K562 (cell line): ENCODE results near the gene ZC3H18. TPM values are rescaled to one million over a fixed set of nuclear protein-coding genes. Genes with fewer than 3 reads are reported as not detected.

Experiments used
- ATAC-seq: fragments of 200-7000 bp; cut with Tn5 transposase; 3 replicates; pipeline ENCODE4 v1.9.1; 2020; ENCODE audit warnings: moderate library complexity
- BruUV-seq: library from RNA; stranded (reverse); fragments of 400-500 nt; replicated peaks from 2 replicates; lab custom pipeline; 2021; lab: Mats Ljungman, UMichigan
- CTCF ChIA-PET: fragments of 300-600 bp; formaldehyde crosslinking; extraction: SDS; loops from one replicate; lab custom pipeline; 2021; ENCODE audit warnings: low intra/inter-chr PET ratio; lab: Yijun Ruan, JAX
- POLR2A ChIA-PET: fragments of 300-600, 350-650 bp; sonication (Branson Sonifier 250); formaldehyde crosslinking; extraction: SDS; loops from one replicate; lab custom pipeline; 2021; ENCODE audit warnings: antibody characterized with exemption, inconsistent platforms; lab: Yijun Ruan, JAX
- DNase-seq, 4 experiments: peaks; one replicate each; pipeline versions ENCODE4 v3.0.0 to v3.0.0-alpha.2; 2011 to 2018; ENCODE audit warnings: low spot score in 3 of 4, mixed read lengths in 3 of 4; ENCODE audit errors: extremely low read depth in 1 of 4
- FAIRE-seq: peaks from 2 replicates; lab custom pipeline; 2011; peaks lifted over from hg19 to GRCh38; lab: Jason Lieb, UNC
- H2AFZ ChIP-seq: 2 replicates; pipeline ENCODE4 v1.6.0; 2011; ENCODE audit warnings: low read depth, low read length, control low read depth, inconsistent platforms
- H3K27ac ChIP-seq: fragments of 200-600 bp; 3 replicates; pipeline ENCODE4 v1.8.0; 2011; ENCODE audit warnings: low read depth, mild to moderate bottlenecking, control low read depth, inconsistent platforms, low read length, moderate library complexity, mixed read lengths; ENCODE audit errors: extremely low read depth
- H3K27me3 ChIP-seq, 2 experiments: fragments of 300-600 bp in 1 of 2; 2 replicates in 1 of 2; 3 replicates in 1 of 2; pipeline versions ENCODE4 v1.6.0 to v1.8.0; 2011; ENCODE audit warnings: inconsistent platforms in 2 of 2, low read length in 2 of 2, mild to moderate bottlenecking in 1 of 2, mixed read lengths in 1 of 2, moderate library complexity in 1 of 2; ENCODE audit not compliant: control insufficient read depth in 2 of 2, insufficient read depth in 2 of 2
- H3K36me3 ChIP-seq: fragments of 300-600 bp; 3 replicates; pipeline ENCODE4 v1.8.0; 2011; ENCODE audit warnings: mild to moderate bottlenecking, low read length, inconsistent platforms; ENCODE audit not compliant: control insufficient read depth, insufficient read depth
- H3K4me1 ChIP-seq, 2 experiments: fragments of 200-600 bp in 1 of 2; replicated peaks in 1 of 2; 2 replicates in 1 of 2; 3 replicates in 1 of 2; pipeline versions ENCODE4 v1.5.1 to v1.8.0; 2011; ENCODE audit warnings: inconsistent platforms in 2 of 2, low read length in 2 of 2, mild to moderate bottlenecking in 1 of 2, mixed read lengths in 1 of 2, moderate library complexity in 1 of 2; ENCODE audit not compliant: control insufficient read depth in 2 of 2, insufficient read depth in 2 of 2
- H3K4me2 ChIP-seq: 2 replicates; pipeline ENCODE4 v1.6.1; 2011; ENCODE audit warnings: low read length, control low read depth, inconsistent platforms, mixed read lengths; ENCODE audit not compliant: insufficient read depth
- H3K4me3 ChIP-seq: fragments of 200-600 bp; sonication (generic), shearing (Covaris generic); 2 replicates; pipeline ENCODE4 v1.5.1; 2016; ENCODE audit warnings: control low read depth, inconsistent platforms
- H3K79me2 ChIP-seq: fragments of 200-600 bp; 3 replicates; pipeline ENCODE4 v1.8.0; 2011; ENCODE audit warnings: low read length, inconsistent platforms; ENCODE audit not compliant: control insufficient read depth, insufficient read depth
- H3K9ac ChIP-seq, 2 experiments: 2 replicates each; pipeline versions ENCODE4 v1.6.0 to v1.6.1; 2011; ENCODE audit warnings: low read depth in 2 of 2, low read length in 2 of 2, control low read depth in 1 of 2, inconsistent platforms in 1 of 2, mild to moderate bottlenecking in 1 of 2, mixed read lengths in 1 of 2; ENCODE audit not compliant: insufficient read depth in 1 of 2
- H3K9me1 ChIP-seq: one replicate; pipeline ENCODE4 v1.6.0; 2011; ENCODE audit warnings: inconsistent platforms, mild to moderate bottlenecking, low read length, moderate library complexity; ENCODE audit not compliant: control insufficient read depth, insufficient read depth
- H3K9me3 ChIP-seq: replicated peaks from 2 replicates; pipeline ENCODE4 v1.5.1; 2011; ENCODE audit warnings: low read depth, low read length, inconsistent platforms; ENCODE audit not compliant: control insufficient read depth, insufficient read depth
- H4K20me1 ChIP-seq: replicated peaks from 2 replicates; pipeline ENCODE4 v1.6.1; 2011; ENCODE audit warnings: low read length, inconsistent platforms, mixed read lengths; ENCODE audit not compliant: control insufficient read depth, insufficient read depth
- E2F5 ChIP-seq: sonication (generic); formaldehyde crosslinking; IDR thresholded peaks from 2 replicates; pipeline ENCODE4 v1.8.0; 2022; ENCODE audit warnings: mild to moderate bottlenecking, missing genetic modification reagents
- ELF2 ChIP-seq: fragments of 250-450 bp; sonication (Bioruptor Pico); IDR thresholded peaks from 2 replicates; pipeline ENCODE4 v1.5.0; 2021; ENCODE audit warnings: mild to moderate bottlenecking
- JUNB ChIP-seq: fragments of 450-650 bp; formaldehyde crosslinking; conservative IDR thresholded peaks from 2 replicates; pipeline ENCODE4 v1.4.0; 2020; ENCODE audit warnings: mild to moderate bottlenecking
- KLF13 ChIP-seq: fragments of 450-650 bp; IDR thresholded peaks from 2 replicates; pipeline ENCODE4 v1.6.1; 2016; ENCODE audit warnings: missing genetic modification characterization, low read depth, mild to moderate bottlenecking, missing compliant biosample characterization, moderate library complexity, borderline replicate concordance
- PRPF4 ChIP-seq: fragments of 200-400 bp; formaldehyde crosslinking; IDR thresholded peaks from one replicate; pipeline ENCODE4 v1.6.1; 2017; ENCODE audit warnings: low read length, low read depth, mild to moderate bottlenecking; ENCODE audit not compliant: insufficient read depth, poor library complexity, severe bottlenecking
- PTTG1 ChIP-seq: fragments of 450-650 bp; IDR thresholded peaks from 2 replicates; pipeline ENCODE4 v1.6.1; 2016; ENCODE audit warnings: low read depth, mild to moderate bottlenecking, missing genetic modification characterization, missing compliant biosample characterization
- SMC3 ChIP-seq: conservative IDR thresholded peaks from 2 replicates; pipeline ENCODE4 v1.6.1; 2011; ENCODE audit warnings: low read depth, low read length, improper control_type of control experiment; ENCODE audit not compliant: insufficient read depth
- TRIM24 ChIP-seq, 2 experiments: fragments of 450-650 bp; IDR thresholded peaks; 2 replicates each; pipeline ENCODE4 v1.6.1; 2016
- TSC22D4 ChIP-seq: fragments of 450-650 bp; IDR thresholded peaks from 2 replicates; pipeline ENCODE4 v1.6.1; 2016; ENCODE audit warnings: missing genetic modification characterization, missing biosample characterization, control low read depth
- ZNF134 ChIP-seq: fragments of 250-450 bp; sonication (Bioruptor Pico); conservative IDR thresholded peaks from 2 replicates; pipeline ENCODE4 v1.4.0; 2020
- WGBS: fragments of 100-300 bp; shearing (Covaris generic); methylation state at CpG from one replicate; pipeline ENCODE4 v1.1.6; 2016; ENCODE audit warnings: low coverage, mixed read lengths; ENCODE audit not compliant: insufficient coverage; ENCODE audit errors: missing lambda C conversion rate; 5-methylcytosine and 5-hydroxymethylcytosine counted together
- in situ Hi-C: fragments of 300-500 bp; cut with MboI; formaldehyde crosslinking; loops from 4 replicates; pipeline ENCODE4 v1.15.0; 2018; ENCODE audit warnings: inconsistent platforms, mixed read lengths
- intact Hi-C: fragments of 100-400 bp; cut with micrococcal nuclease; formaldehyde crosslinking; loops from 2 replicates; pipeline ENCODE4 v1.14.2; 2022
- polyA plus RNA-seq, 8 experiments: library from polyadenylated mRNA; depleted of rRNA in 4 of 8; stranded (reverse) in 5 of 8; unstranded in 3 of 8; fragments of >200 nt; fragmentation: Nextera tagmentation in 2 of 8; fragmentation: Illumina TruSeq in 1 of 8; extraction: Ambion mirVana in 2 of 8; extraction: Trizol in 1 of 8; gene quantifications; 2 replicates each; pipeline versions ENCODE4 v1.2.1 to v1.2.3, GENCODE V29; 2011 to 2014; ENCODE audit warnings: inconsistent platforms in 1 of 8, missing spikeins in 1 of 8
- total RNA-seq, 7 experiments: library from RNA; depleted of rRNA in 6 of 7; stranded (reverse); fragments of >200 nt in 6 of 7; fragmentation: Illumina TruSeq in 2 of 7; extraction: Trizol in 2 of 7; gene quantifications; 2 replicates each; pipeline versions ENCODE4 v1.2.1 to v1.2.3, GENCODE V29; 2011 to 2021; ENCODE audit warnings: low replicate concordance in 1 of 7

ZC3H18 gene
- total and polyA plus RNA-seq, 9 of the 15 experiments (the other 6 are each of a cell fraction or from before 2014, with no cell fraction given) = 1.7 to 88.7 (median 26.9) TPM

- ATAC-seq (no peak), FAIRE-seq (no peak), DNase-seq (no peak)
- ChIA-PET CTCF (no interaction called here), POLR2A (interaction anchor here (0.6 to 1.1 kb wide), 3 partner anchors 10 to 141 kb away, joined by 3 to 6 read pairs (median 3); no protein-coding TSS in a partner anchor)
- no peak overlapping the region for H2AFZ ChIP-seq
- no TSS peak for BruUV-seq
- no peak overlapping the region for H3K4me3 ChIP-seq
- H3K4me2 ChIP-seq = no peak overlapping the region
- H3K9me3 ChIP-seq = peaks cover 21% of the 10 kb centered on the region
- in situ Hi-C loops (no loop called here), intact Hi-C loops (no loop called here)
- H3K4me1 ChIP-seq = peaks cover 17 to 25% of the 10 kb centered on the region in 2 experiments; a peak in 4 of 5 replicates
- H4K20me1 ChIP-seq = no peaks in the 10 kb centered on the region
- H3K9me1 ChIP-seq = no peaks in the 10 kb centered on the region
- 4% methylated on average over 7 of the region's 7 CpGs for WGBS
- TF ChIP-seq ELF2 (CRISPR knock-in tag) (no peak), ZNF134 (CRISPR knock-in tag) (no peak), TSC22D4 (tag) (no peak), SMC3 (no peak), TRIM24 (IDR thresholded peaks at IDR 0.05) (no peak), PTTG1 (tag) (no peak), PRPF4 (no peak), JUNB (CRISPR knock-in tag) (no peak), E2F5 (CRISPR knock-in tag) (no peak), KLF13 (no peak)
- H3K9ac ChIP-seq = no peak overlapping the region
- no peaks in the 10 kb centered on the region for H3K36me3 ChIP-seq
- H3K27me3 ChIP-seq = peaks cover 20 to 34% of the 10 kb centered on the region in 2 experiments; a peak in 4 of 5 replicates
- no peak overlapping the region for H3K27ac ChIP-seq
- no peaks in the 10 kb centered on the region for H3K79me2 ChIP-seq
These were observed 24.4 kb upstream of the ZC3H18 start for GRCh38 chr16:88545781-88546180.
